Left lung (tissue), 10 donors: ENCODE measurements around the gene LAMA2. TPM values are rescaled to one million over a fixed set of nuclear protein-coding genes. Genes with fewer than 3 reads are reported as not detected.

Experiments used
- ATAC-seq: fragments of 200-7000 bp; cut with Tn5 transposase; one replicate; pipeline ENCODE4 v1.9.1; 2020; ENCODE audit warnings: moderate library complexity
- DNase-seq, 4 donors: peaks; one replicate each; pipeline ENCODE4 v3.0.0-alpha.2; 2013 to 2020
- H3K27ac ChIP-seq, 2 donors: fragments of 200-600 bp; sonication (generic) in 1 of 2; one replicate each; pipeline versions ENCODE4 v1.5.0 to v1.8.0; 2020 to 2021
- H3K27me3 ChIP-seq, 2 donors: fragments of 200-600 bp; sonication (generic) in 1 of 2; one replicate each; pipeline versions ENCODE4 v1.5.0 to v1.8.0; 2020 to 2021
- H3K36me3 ChIP-seq, 2 donors: fragments of 200-600 bp; sonication (generic) in 1 of 2; one replicate each; pipeline versions ENCODE4 v1.5.0 to v1.8.0; 2020 to 2021
- H3K4me1 ChIP-seq, 2 donors: fragments of 200-600 bp; one replicate each; pipeline ENCODE4 v1.8.0; 2021
- H3K4me3 ChIP-seq, 2 donors: fragments of 200-600 bp; sonication (generic) in 1 of 2; one replicate each; pipeline versions ENCODE4 v1.5.0 to v1.8.0; 2020 to 2021; ENCODE audit warnings: mild to moderate bottlenecking in 1 of 2
- H3K9me3 ChIP-seq, 2 donors: fragments of 200-600 bp; sonication (generic) in 1 of 2; one replicate each; pipeline versions ENCODE4 v1.5.0 to v1.8.0; 2020 to 2021
- CTCF ChIP-seq, 2 donors: fragments of 200-600 bp; sonication (generic) in 1 of 2; IDR thresholded peaks; one replicate each; pipeline versions ENCODE4 v1.5.0 to v1.8.0; 2021; ENCODE audit warnings: antibody characterized with exemption in 2 of 2
- intact Hi-C, 2 donors: fragments of 100-400 bp; cut with DNase I; formaldehyde crosslinking; loops; one replicate each; pipeline versions ENCODE4 v1.11.2 to v1.14.2; 2022
- polyA plus RNA-seq, 6 donors: library from polyadenylated mRNA; unstranded; fragments of 120-200 nt; gene quantifications; one replicate each; pipeline ENCODE4 v1.2.1, GENCODE V29; 2013; ENCODE audit not compliant: insufficient read length in 6 of 6
- total RNA-seq, 2 donors: library from RNA; stranded (reverse); fragmentation: NEBNext Ultra II Directional; extraction: Animal tissue kit (Norgen Biotek cat#: 25700); gene quantifications; one replicate each; pipeline ENCODE4 v1.2.1, GENCODE V29; 2021
- donor health status: DM: no; HTN: yes; CAD: no.
- donor health status: DM: no; HTN: no; CAD: no.

The LAMA2 gene
- total and polyA plus RNA-seq, 8 donors: 32.7 to 91.7 (median 64.7) TPM

- intact Hi-C loops: no loop called here
- Histone ChIP-seq H3K27ac (no peak overlapping the region), H3K27me3 (no peaks in the 10 kb centered on the region), H3K9me3 (peaks cover 4 to 17% of the 10 kb centered on the region in 2 donors), H3K4me1 (no peaks in the 10 kb centered on the region), H3K36me3 (no peaks in the 10 kb centered on the region), H3K4me3 (no peak overlapping the region)
- no peak for ATAC-seq
- TF ChIP-seq CTCF (IDR thresholded peaks at IDR 0.05): no peak
- DNase-seq: no peak
Observed at GRCh38 chr6:128860782-128861181, 22.2 kb upstream of the LAMA2 start.

- no peak for TF ChIP-seq CTCF (IDR thresholded peaks at IDR 0.05)
- H3K9me3 ChIP-seq: peaks cover 4 to 17% of the 10 kb centered on the region in 2 donors
- intact Hi-C loops: no loop called here
- ATAC-seq: no peak
- H3K36me3 ChIP-seq: no peaks in the 10 kb centered on the region
- no peak overlapping the region for H3K27ac ChIP-seq
- no peaks in the 10 kb centered on the region for H3K4me1 ChIP-seq
- DNase-seq: no peak
- H3K4me3 ChIP-seq: no peak overlapping the region
- H3K27me3 ChIP-seq: no peaks in the 10 kb centered on the region
Observed at GRCh38 chr6:128863983-128864382, 19.0 kb upstream of the LAMA2 start.

- Histone ChIP-seq H3K9me3 (no peaks in the 10 kb centered on the region), H3K27ac (no peak overlapping the region), H3K4me1 (no peaks in the 10 kb centered on the region), H3K27me3 (no peaks in the 10 kb centered on the region), H3K4me3 (no peak overlapping the region), H3K36me3 (no peaks in the 10 kb centered on the region)
- intact Hi-C loops: no loop called here
- DNase-seq (no peak), ATAC-seq (no peak)
- no peak for TF ChIP-seq CTCF (IDR thresholded peaks at IDR 0.05)
Observed at GRCh38 chr6:128870746-128871145, 12.2 kb upstream of the LAMA2 start.

- Histone ChIP-seq H3K27me3 (no peaks in the 10 kb centered on the region), H3K4me1 (no peaks in the 10 kb centered on the region), H3K9me3 (no peaks in the 10 kb centered on the region), H3K36me3 (no peaks in the 10 kb centered on the region), H3K4me3 (no peak overlapping the region), H3K27ac (no peak overlapping the region)
- ATAC-seq (no peak), DNase-seq (no peak)
- intact Hi-C loops: no loop called here
- TF ChIP-seq CTCF (IDR thresholded peaks at IDR 0.05): no peak
Observed at GRCh38 chr6:128874863-128875262, 8.1 kb upstream of the LAMA2 start.

- ATAC-seq: peak; percentile 24
- peak in 1 of 4 donors; percentile 7 for DNase-seq
- H3K27ac ChIP-seq: peak overlapping the region in 1 of 2 donors; percentile 80
- TF ChIP-seq CTCF (IDR thresholded peaks at IDR 0.05): no peak
- peaks cover 0 to 17% of the 10 kb centered on the region in 2 donors for H3K27me3 ChIP-seq
- peak overlapping the region in 1 of 2 donors; percentile 36 for H3K4me3 ChIP-seq
- no peaks in the 10 kb centered on the region for H3K4me1 ChIP-seq
- H3K36me3 ChIP-seq: no peaks in the 10 kb centered on the region
- no peaks in the 10 kb centered on the region for H3K9me3 ChIP-seq
- intact Hi-C loops: no loop called here
Observed at GRCh38 chr6:128882560-128882959, 378 bp upstream of the LAMA2 start.
